ENCODE data around the gene LYSMD4.
"Not testable (repeated sequence)": the region's sequence is repeated elsewhere in the genome, so short reads cannot be mapped to it uniquely, and the experiment has no call there.

LYSMD4 gene

GRCh38 chr15:99733268-99734039, at the start of gene LYSMD4:
TSS of gene LYSMD4 (minus strand) at chr15:99733437. CDS start at chr15:99731999, 1,438 bp downstream.
- Histone ChIP-seq H3K4me3 (ENCODE audit: low read depth, low read length) (peak within 1 kb of the TSS; percentile 84), H3K4me1 (ENCODE audit: control insufficient read depth, insufficient read depth, low read length) (peaks cover 24% of the 10 kb centered on the region), H3K9me3 (ENCODE audit: control insufficient read depth, insufficient read depth, low read length) (no peaks in the 10 kb centered on the region), H3K27me3 (ENCODE audit: control insufficient read depth, insufficient read depth, low read length) (peaks cover 10% of the 10 kb centered on the region), H3K27ac (ENCODE audit: low read depth, low read length) (peak within 1 kb of the TSS; percentile 83), H3K36me3 (ENCODE audit: control insufficient read depth, insufficient read depth, low read length) (peaks cover 12% of the 10 kb centered on the region; the same call in 1 of the 2 replicates), H3K9ac (ENCODE audit: low read depth, low read length) (peak within 1 kb of the TSS; percentile 49)

- not testable (repeated sequence) for H3K27me3 ChIP-seq (ENCODE audit: control insufficient read depth, insufficient read depth, low read length); H3K9ac ChIP-seq (ENCODE audit: low read depth, low read length); H3K36me3 ChIP-seq (ENCODE audit: control insufficient read depth, insufficient read depth, low read length); H3K27ac ChIP-seq (ENCODE audit: low read depth, low read length); H3K9me3 ChIP-seq (ENCODE audit: control insufficient read depth, insufficient read depth, low read length); H3K4me3 ChIP-seq (ENCODE audit: low read depth, low read length); H3K4me1 ChIP-seq (ENCODE audit: control insufficient read depth, insufficient read depth, low read length)
These were observed 48.8 kb upstream of the LYSMD4 start for GRCh38 chr15:99782029-99782428.

- Histone ChIP-seq H3K27ac (ENCODE audit: low read depth, low read length) (no peak overlapping the region), H3K36me3 (ENCODE audit: control insufficient read depth, insufficient read depth, low read length) (no peaks in the 10 kb centered on the region), H3K9ac (ENCODE audit: low read depth, low read length) (no peak overlapping the region), H3K27me3 (ENCODE audit: control insufficient read depth, insufficient read depth, low read length) (no peaks in the 10 kb centered on the region), H3K4me3 (ENCODE audit: low read depth, low read length) (no peak overlapping the region), H3K9me3 (ENCODE audit: control insufficient read depth, insufficient read depth, low read length) (no peaks in the 10 kb centered on the region), H3K4me1 (ENCODE audit: control insufficient read depth, insufficient read depth, low read length) (no peaks in the 10 kb centered on the region)
These were observed 43.9 kb upstream of the LYSMD4 start for GRCh38 chr15:99777144-99777543.

GRCh38 chr15:99764522-99764921, 31.3 kb upstream of the LYSMD4 start:
- H3K9ac ChIP-seq (ENCODE audit: low read depth, low read length) = no peak overlapping the region
- no peaks in the 10 kb centered on the region for H3K9me3 ChIP-seq (ENCODE audit: control insufficient read depth, insufficient read depth, low read length)
- no peaks in the 10 kb centered on the region for H3K27me3 ChIP-seq (ENCODE audit: control insufficient read depth, insufficient read depth, low read length)
- H3K4me3 ChIP-seq (ENCODE audit: low read depth, low read length) = no peak overlapping the region
- no peaks in the 10 kb centered on the region for H3K36me3 ChIP-seq (ENCODE audit: control insufficient read depth, insufficient read depth, low read length)
- H3K27ac ChIP-seq (ENCODE audit: low read depth, low read length) = no peak overlapping the region
- no peaks in the 10 kb centered on the region for H3K4me1 ChIP-seq (ENCODE audit: control insufficient read depth, insufficient read depth, low read length)

GRCh38 chr15:99763827-99764226, 30.6 kb upstream of the LYSMD4 start:
- Histone ChIP-seq H3K36me3 (ENCODE audit: control insufficient read depth, insufficient read depth, low read length) (no peaks in the 10 kb centered on the region), H3K4me1 (ENCODE audit: control insufficient read depth, insufficient read depth, low read length) (no peaks in the 10 kb centered on the region), H3K9me3 (ENCODE audit: control insufficient read depth, insufficient read depth, low read length) (no peaks in the 10 kb centered on the region), H3K27me3 (ENCODE audit: control insufficient read depth, insufficient read depth, low read length) (no peaks in the 10 kb centered on the region), H3K4me3 (ENCODE audit: low read depth, low read length) (no peak overlapping the region), H3K9ac (ENCODE audit: low read depth, low read length) (no peak overlapping the region), H3K27ac (ENCODE audit: low read depth, low read length) (no peak overlapping the region)

- Histone ChIP-seq H3K4me3 (ENCODE audit: low read depth, low read length) (no peak overlapping the region), H3K27me3 (ENCODE audit: control insufficient read depth, insufficient read depth, low read length) (no peaks in the 10 kb centered on the region), H3K9ac (ENCODE audit: low read depth, low read length) (no peak overlapping the region), H3K4me1 (ENCODE audit: control insufficient read depth, insufficient read depth, low read length) (no peaks in the 10 kb centered on the region), H3K27ac (ENCODE audit: low read depth, low read length) (no peak overlapping the region), H3K9me3 (ENCODE audit: control insufficient read depth, insufficient read depth, low read length) (no peaks in the 10 kb centered on the region), H3K36me3 (ENCODE audit: control insufficient read depth, insufficient read depth, low read length) (no peaks in the 10 kb centered on the region)
These were observed 29.1 kb upstream of the LYSMD4 start for GRCh38 chr15:99762288-99762687.

GRCh38 chr15:99755692-99756409, 22.6 kb upstream of the LYSMD4 start:
- no peaks in the 10 kb centered on the region; the same call in 1 of the 2 replicates for H3K27me3 ChIP-seq (ENCODE audit: control insufficient read depth, insufficient read depth, low read length)
- H3K9ac ChIP-seq (ENCODE audit: low read depth, low read length) = no peak overlapping the region
- H3K27ac ChIP-seq (ENCODE audit: low read depth, low read length) = no peak overlapping the region
- H3K4me1 ChIP-seq (ENCODE audit: control insufficient read depth, insufficient read depth, low read length) = no peaks in the 10 kb centered on the region
- no peaks in the 10 kb centered on the region for H3K9me3 ChIP-seq (ENCODE audit: control insufficient read depth, insufficient read depth, low read length)
- no peak overlapping the region for H3K4me3 ChIP-seq (ENCODE audit: low read depth, low read length)
- H3K36me3 ChIP-seq (ENCODE audit: control insufficient read depth, insufficient read depth, low read length) = no peaks in the 10 kb centered on the region

- H3K36me3 ChIP-seq (ENCODE audit: control insufficient read depth, insufficient read depth, low read length) = no peaks in the 10 kb centered on the region
- no peaks in the 10 kb centered on the region for H3K9me3 ChIP-seq (ENCODE audit: control insufficient read depth, insufficient read depth, low read length)
- no peak overlapping the region for H3K27ac ChIP-seq (ENCODE audit: low read depth, low read length)
- no peak overlapping the region for H3K9ac ChIP-seq (ENCODE audit: low read depth, low read length)
- no peaks in the 10 kb centered on the region for H3K4me1 ChIP-seq (ENCODE audit: control insufficient read depth, insufficient read depth, low read length)
- no peaks in the 10 kb centered on the region; the same call in 1 of the 2 replicates for H3K27me3 ChIP-seq (ENCODE audit: control insufficient read depth, insufficient read depth, low read length)
- no peak overlapping the region for H3K4me3 ChIP-seq (ENCODE audit: low read depth, low read length)
These were observed 19.8 kb upstream of the LYSMD4 start for GRCh38 chr15:99753066-99753465.

- Histone ChIP-seq H3K27me3 (ENCODE audit: control insufficient read depth, insufficient read depth, low read length) (no peaks in the 10 kb centered on the region; the same call in 1 of the 2 replicates), H3K9me3 (ENCODE audit: control insufficient read depth, insufficient read depth, low read length) (no peaks in the 10 kb centered on the region), H3K4me1 (ENCODE audit: control insufficient read depth, insufficient read depth, low read length) (no peaks in the 10 kb centered on the region), H3K9ac (ENCODE audit: low read depth, low read length) (no peak overlapping the region), H3K27ac (ENCODE audit: low read depth, low read length) (no peak overlapping the region), H3K36me3 (ENCODE audit: control insufficient read depth, insufficient read depth, low read length) (no peaks in the 10 kb centered on the region), H3K4me3 (ENCODE audit: low read depth, low read length) (no peak overlapping the region)
These were observed 19.3 kb upstream of the LYSMD4 start for GRCh38 chr15:99752556-99752955.

GRCh38 chr15:99750326-99750725, 17.1 kb upstream of the LYSMD4 start:
- H3K27me3 ChIP-seq (ENCODE audit: control insufficient read depth, insufficient read depth, low read length) = not testable (repeated sequence)

GRCh38 chr15:99749386-99749785, 16.1 kb upstream of the LYSMD4 start:
- H3K9ac ChIP-seq (ENCODE audit: low read depth, low read length) = no peak overlapping the region
- no peak overlapping the region for H3K4me3 ChIP-seq (ENCODE audit: low read depth, low read length)
- H3K4me1 ChIP-seq (ENCODE audit: control insufficient read depth, insufficient read depth, low read length) = no peaks in the 10 kb centered on the region
- no peaks in the 10 kb centered on the region for H3K36me3 ChIP-seq (ENCODE audit: control insufficient read depth, insufficient read depth, low read length)
- no peak overlapping the region for H3K27ac ChIP-seq (ENCODE audit: low read depth, low read length)
- no peaks in the 10 kb centered on the region; the same call in 1 of the 2 replicates for H3K27me3 ChIP-seq (ENCODE audit: control insufficient read depth, insufficient read depth, low read length)
- H3K9me3 ChIP-seq (ENCODE audit: control insufficient read depth, insufficient read depth, low read length) = no peaks in the 10 kb centered on the region

More at GRCh38 chr15:99750326-99750725, 17.1 kb upstream of the LYSMD4 start:
- not testable (repeated sequence) for H3K27ac ChIP-seq (ENCODE audit: low read depth, low read length); H3K9me3 ChIP-seq (ENCODE audit: control insufficient read depth, insufficient read depth, low read length); H3K4me1 ChIP-seq (ENCODE audit: control insufficient read depth, insufficient read depth, low read length); H3K36me3 ChIP-seq (ENCODE audit: control insufficient read depth, insufficient read depth, low read length); H3K4me3 ChIP-seq (ENCODE audit: low read depth, low read length); H3K9ac ChIP-seq (ENCODE audit: low read depth, low read length)

All from HUES48 (cell line).